Panc1 (cell line): Measurements from ENCODE around the gene ASAP2. TPM values are rescaled to one million over a fixed set of nuclear protein-coding genes. Genes with fewer than 3 reads are reported as not detected.

Source experiments
- ATAC-seq: fragments of 200-7000 bp; cut with Tn5 transposase; 2 replicates; pipeline ENCODE4 v1.9.1; 2020; ENCODE audit warnings: mild to moderate bottlenecking, moderate library complexity
- BruUV-seq: library from RNA; stranded (reverse); fragments of 400-500 nt; replicated peaks from 2 replicates; lab custom pipeline; 2021; lab: Mats Ljungman, UMichigan
- CTCF ChIA-PET: fragments of 300-600 bp; sonication (Branson Sonifier 250); formaldehyde crosslinking; loops from one replicate; lab custom pipeline; 2022; ENCODE audit warnings: antibody characterized with exemption; lab: Charles Lee
- POLR2A ChIA-PET: fragments of 300-600 bp; sonication (Branson Sonifier 250); formaldehyde crosslinking; loops from one replicate; lab custom pipeline; 2022; ENCODE audit warnings: antibody characterized with exemption; lab: Charles Lee
- DNase-seq: peaks from one replicate; pipeline ENCODE4 v3.0.0-alpha.2; 2010; ENCODE audit warnings: low read depth, low spot score
- H3K27ac ChIP-seq: 2 replicates; pipeline ENCODE4 v1.5.1; 2011; ENCODE audit warnings: mild to moderate bottlenecking, low read length, inconsistent platforms
- H3K27me3 ChIP-seq: fragments of 200-500 bp; sonication (Bioruptor generic); 2 replicates; pipeline ENCODE4 v1.6.0; 2014; ENCODE audit warnings: low read length, inconsistent platforms; ENCODE audit not compliant: control insufficient read depth, insufficient read depth
- H3K36me3 ChIP-seq: fragments of 200-500 bp; sonication (Bioruptor generic); 2 replicates; pipeline ENCODE4 v1.5.1; 2014; ENCODE audit warnings: inconsistent platforms, mild to moderate bottlenecking, low read length, moderate library complexity; ENCODE audit not compliant: control insufficient read depth, insufficient read depth
- H3K4me1 ChIP-seq: 2 replicates; pipeline ENCODE4 v1.5.1; 2011; ENCODE audit warnings: inconsistent platforms, mild to moderate bottlenecking, low read length, moderate library complexity; ENCODE audit not compliant: control insufficient read depth, insufficient read depth
- H3K4me3 ChIP-seq, 2 experiments: 2 replicates each; pipeline ENCODE4 v1.5.1; 2011 to 2012; ENCODE audit warnings: low read depth in 2 of 2, low read length in 2 of 2, mild to moderate bottlenecking in 2 of 2, inconsistent platforms in 1 of 2, moderate library complexity in 1 of 2
- H3K9me3 ChIP-seq: fragments of 200-500 bp; sonication (Bioruptor generic); 2 replicates; pipeline ENCODE4 v1.5.1; 2014; ENCODE audit warnings: low read depth, mild to moderate bottlenecking, inconsistent platforms, low read length, moderate library complexity; ENCODE audit not compliant: control insufficient read depth, insufficient read depth
- CTCF ChIP-seq: fragments of 450-650 bp; IDR thresholded peaks from 2 replicates; pipeline ENCODE4 v1.5.1; 2017; ENCODE audit warnings: mild to moderate bottlenecking
- POLR2AphosphoS5 ChIP-seq: IDR thresholded peaks from 2 replicates; pipeline ENCODE4 v1.6.1; 2012; ENCODE audit warnings: mild to moderate bottlenecking, low read depth, low read length, moderate library complexity
- REST ChIP-seq, 2 experiments: IDR thresholded peaks; 2 replicates each; pipeline ENCODE4 v1.6.1; 2011 to 2012; ENCODE audit warnings: low read depth in 2 of 2, control low read depth in 1 of 2, low read length in 1 of 2, mild to moderate bottlenecking in 1 of 2, moderate library complexity in 1 of 2; ENCODE audit not compliant: insufficient read depth in 1 of 2
- SIN3A ChIP-seq: IDR thresholded peaks from 2 replicates; pipeline ENCODE4 v1.6.1; 2012; ENCODE audit warnings: low read depth, mild to moderate bottlenecking, low read length, moderate library complexity, borderline replicate concordance; ENCODE audit not compliant: insufficient read depth
- TCF7L2 ChIP-seq: IDR thresholded peaks from 2 replicates; pipeline ENCODE4 v1.6.1; 2011; ENCODE audit warnings: mild to moderate bottlenecking, low read depth, low read length, inconsistent platforms
- in situ Hi-C: cut with HindIII; loops from 2 replicates; pipeline ENCODE4 v1.10.0; 2016; ENCODE audit warnings: low sequenced_read_pairs, low pct_unique_long_range_greater_than_20kb
- intact Hi-C: fragments of 100-400 bp; cut with micrococcal nuclease; formaldehyde crosslinking; loops from one replicate; pipeline ENCODE4 v1.10.0; 2022; ENCODE audit not compliant: unreplicated experiment
- total RNA-seq: library from RNA; stranded (reverse); gene quantifications from one replicate; pipeline ENCODE4 v1.2.1, GENCODE V29; 2021; ENCODE audit not compliant: unreplicated experiment

Gene ASAP2
- total RNA-seq, 1 experiment from 2014 or later: 107 TPM

GRCh38 chr2:9191041-9191481, 15.6 kb upstream of the ASAP2 start:
- DNase-seq (no peak), ATAC-seq (peak; percentile 87)
- Histone ChIP-seq H3K4me1 (peaks cover 10% of the 10 kb centered on the region; the same call in 1 of the 2 replicates), H3K4me3 (no peak overlapping the region), H3K27ac (peak overlapping the region; percentile 51; the same call in 1 of the 2 replicates), H3K27me3 (no peaks in the 10 kb centered on the region), H3K9me3 (no peaks in the 10 kb centered on the region), H3K36me3 (no peaks in the 10 kb centered on the region)
- ChIA-PET CTCF (no interaction called here), POLR2A (no interaction called here)
- intact Hi-C loops (no loop called here), in situ Hi-C loops (no loop called here)
- BruUV-seq: no TSS peak
- no peak for TF ChIP-seq SIN3A
- TF ChIP-seq POLR2AphosphoS5: no peak
- no peak for TF ChIP-seq CTCF
- TF ChIP-seq TCF7L2: no peak
- TF ChIP-seq REST (IDR thresholded peaks at IDR 0.05; ENCODE audit: insufficient read depth in 1 of 2, low read depth in 2 of 2, low read length in 1 of 2): no peak

- H3K4me1 ChIP-seq: peaks cover 9% of the 10 kb centered on the region; the same call in 1 of the 2 replicates
- H3K4me3 ChIP-seq: no peak overlapping the region
- DNase-seq (no peak), ATAC-seq (no peak)
- no peaks in the 10 kb centered on the region for H3K36me3 ChIP-seq
- CTCF ChIA-PET: no interaction called here
- 0 out of 2 replicates have a peak overlapping the region, but pooled peaks have one; percentile 29 for H3K27ac ChIP-seq
- no TSS peak for BruUV-seq
- intact Hi-C loops (no loop called here), in situ Hi-C loops (no loop called here)
- TF ChIP-seq REST (IDR thresholded peaks at IDR 0.05; ENCODE audit: insufficient read depth in 1 of 2, low read depth in 2 of 2, low read length in 1 of 2) (no peak), POLR2AphosphoS5 (no peak), CTCF (no peak), SIN3A (no peak), TCF7L2 (no peak)
- no peaks in the 10 kb centered on the region for H3K27me3 ChIP-seq
- H3K9me3 ChIP-seq: no peaks in the 10 kb centered on the region
- POLR2A ChIA-PET: interaction anchor here (0.8 kb wide), 1 partner anchor 29 kb away, joined by 3 read pairs; no protein-coding TSS in a partner anchor
These were observed 13.9 kb upstream of the ASAP2 start for GRCh38 chr2:9192712-9193111.
